Neural progenitor cell (in vitro differentiated cells): Measurements from ENCODE around the gene RYR1.

ENCODE experiments used
- EZH2 ChIP-seq: fragments of 200-600 bp; sonication (generic); IDR thresholded peaks from 2 replicates; pipeline ENCODE4 v1.6.1; 2017; ENCODE audit warnings: antibody characterized with exemption, mild to moderate bottlenecking, moderate library complexity
- TF ChIP-seq, protein P1 (sequence below): fragments of 200-600 bp; sonication (generic); IDR thresholded peaks from 2 replicates; pipeline ENCODE4 v1.5.1; 2017; ENCODE audit warnings: antibody characterized with exemption, mild to moderate bottlenecking

DNA sequence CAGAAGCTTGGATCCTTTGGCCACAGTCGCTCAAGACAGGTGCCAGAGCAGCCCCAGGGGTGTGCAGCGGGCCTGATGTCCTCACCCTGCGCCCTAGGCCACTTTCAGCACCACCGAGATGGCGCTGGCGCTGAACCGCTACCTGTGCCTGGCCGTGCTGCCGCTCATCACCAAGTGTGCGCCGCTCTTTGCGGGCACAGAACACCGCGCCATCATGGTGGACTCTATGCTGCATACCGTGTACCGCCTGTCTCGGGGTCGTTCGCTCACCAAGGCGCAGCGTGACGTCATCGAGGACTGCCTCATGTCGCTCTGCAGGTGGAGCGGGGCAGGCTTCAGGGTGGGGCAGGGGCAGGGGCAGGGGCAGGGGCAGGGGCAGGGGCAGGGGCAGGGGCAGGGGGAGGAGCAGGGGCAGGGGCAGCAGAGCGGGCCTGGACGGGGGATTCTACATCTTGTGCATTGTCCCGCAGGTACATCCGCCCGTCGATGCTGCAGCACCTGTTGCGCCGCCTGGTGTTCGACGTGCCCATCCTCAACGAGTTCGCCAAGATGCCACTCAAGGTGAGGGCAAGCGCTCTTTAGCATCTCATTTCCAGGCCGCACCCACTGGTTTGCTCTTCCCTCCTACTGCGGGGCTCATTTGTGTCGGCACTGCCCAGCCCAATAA lies 69.1 kb downstream of the RYR1 start:
- TF ChIP-seq, protein P1, sequence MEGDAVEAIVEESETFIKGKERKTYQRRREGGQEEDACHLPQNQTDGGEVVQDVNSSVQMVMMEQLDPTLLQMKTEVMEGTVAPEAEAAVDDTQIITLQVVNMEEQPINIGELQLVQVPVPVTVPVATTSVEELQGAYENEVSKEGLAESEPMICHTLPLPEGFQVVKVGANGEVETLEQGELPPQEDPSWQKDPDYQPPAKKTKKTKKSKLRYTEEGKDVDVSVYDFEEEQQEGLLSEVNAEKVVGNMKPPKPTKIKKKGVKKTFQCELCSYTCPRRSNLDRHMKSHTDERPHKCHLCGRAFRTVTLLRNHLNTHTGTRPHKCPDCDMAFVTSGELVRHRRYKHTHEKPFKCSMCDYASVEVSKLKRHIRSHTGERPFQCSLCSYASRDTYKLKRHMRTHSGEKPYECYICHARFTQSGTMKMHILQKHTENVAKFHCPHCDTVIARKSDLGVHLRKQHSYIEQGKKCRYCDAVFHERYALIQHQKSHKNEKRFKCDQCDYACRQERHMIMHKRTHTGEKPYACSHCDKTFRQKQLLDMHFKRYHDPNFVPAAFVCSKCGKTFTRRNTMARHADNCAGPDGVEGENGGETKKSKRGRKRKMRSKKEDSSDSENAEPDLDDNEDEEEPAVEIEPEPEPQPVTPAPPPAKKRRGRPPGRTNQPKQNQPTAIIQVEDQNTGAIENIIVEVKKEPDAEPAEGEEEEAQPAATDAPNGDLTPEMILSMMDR, result no peak
- no peak for TF ChIP-seq EZH2
